K562 (cell line): ENCODE data around the gene PAX5. TPM values are rescaled to one million over a fixed set of nuclear protein-coding genes. Genes with fewer than 3 reads are reported as not detected.

ENCODE experiments used
- ATAC-seq: fragments of 200-7000 bp; cut with Tn5 transposase; 3 replicates; pipeline ENCODE4 v1.9.1; 2020; ENCODE audit warnings: moderate library complexity
- BruUV-seq: library from RNA; stranded (reverse); fragments of 400-500 nt; replicated peaks from 2 replicates; lab custom pipeline; 2021; lab: Mats Ljungman, UMichigan
- CTCF ChIA-PET: fragments of 300-600 bp; formaldehyde crosslinking; extraction: SDS; loops from one replicate; lab custom pipeline; 2021; ENCODE audit warnings: low intra/inter-chr PET ratio; lab: Yijun Ruan, JAX
- POLR2A ChIA-PET: fragments of 300-600, 350-650 bp; sonication (Branson Sonifier 250); formaldehyde crosslinking; extraction: SDS; loops from one replicate; lab custom pipeline; 2021; ENCODE audit warnings: antibody characterized with exemption, inconsistent platforms; lab: Yijun Ruan, JAX
- DNase-seq, 4 experiments: peaks; one replicate each; pipeline versions ENCODE4 v3.0.0 to v3.0.0-alpha.2; 2011 to 2018; ENCODE audit warnings: low spot score in 3 of 4, mixed read lengths in 3 of 4; ENCODE audit errors: extremely low read depth in 1 of 4
- FAIRE-seq: peaks from 2 replicates; lab custom pipeline; 2011; peaks lifted over from hg19 to GRCh38; lab: Jason Lieb, UNC
- H2AFZ ChIP-seq: 2 replicates; pipeline ENCODE4 v1.6.0; 2011; ENCODE audit warnings: low read depth, low read length, control low read depth, inconsistent platforms
- H3K27ac ChIP-seq: fragments of 200-600 bp; 3 replicates; pipeline ENCODE4 v1.8.0; 2011; ENCODE audit warnings: low read depth, mild to moderate bottlenecking, control low read depth, inconsistent platforms, low read length, moderate library complexity, mixed read lengths; ENCODE audit errors: extremely low read depth
- H3K27me3 ChIP-seq, 2 experiments: fragments of 300-600 bp in 1 of 2; 2 replicates in 1 of 2; 3 replicates in 1 of 2; pipeline versions ENCODE4 v1.6.0 to v1.8.0; 2011; ENCODE audit warnings: inconsistent platforms in 2 of 2, low read length in 2 of 2, mild to moderate bottlenecking in 1 of 2, mixed read lengths in 1 of 2, moderate library complexity in 1 of 2; ENCODE audit not compliant: control insufficient read depth in 2 of 2, insufficient read depth in 2 of 2
- H3K36me3 ChIP-seq: fragments of 300-600 bp; 3 replicates; pipeline ENCODE4 v1.8.0; 2011; ENCODE audit warnings: mild to moderate bottlenecking, low read length, inconsistent platforms; ENCODE audit not compliant: control insufficient read depth, insufficient read depth
- H3K4me1 ChIP-seq, 2 experiments: fragments of 200-600 bp in 1 of 2; replicated peaks in 1 of 2; 2 replicates in 1 of 2; 3 replicates in 1 of 2; pipeline versions ENCODE4 v1.5.1 to v1.8.0; 2011; ENCODE audit warnings: inconsistent platforms in 2 of 2, low read length in 2 of 2, mild to moderate bottlenecking in 1 of 2, mixed read lengths in 1 of 2, moderate library complexity in 1 of 2; ENCODE audit not compliant: control insufficient read depth in 2 of 2, insufficient read depth in 2 of 2
- H3K4me2 ChIP-seq: 2 replicates; pipeline ENCODE4 v1.6.1; 2011; ENCODE audit warnings: low read length, control low read depth, inconsistent platforms, mixed read lengths; ENCODE audit not compliant: insufficient read depth
- H3K4me3 ChIP-seq: fragments of 200-600 bp; sonication (generic), shearing (Covaris generic); 2 replicates; pipeline ENCODE4 v1.5.1; 2016; ENCODE audit warnings: control low read depth, inconsistent platforms
- H3K79me2 ChIP-seq: fragments of 200-600 bp; 3 replicates; pipeline ENCODE4 v1.8.0; 2011; ENCODE audit warnings: low read length, inconsistent platforms; ENCODE audit not compliant: control insufficient read depth, insufficient read depth
- H3K9ac ChIP-seq, 2 experiments: 2 replicates each; pipeline versions ENCODE4 v1.6.0 to v1.6.1; 2011; ENCODE audit warnings: low read depth in 2 of 2, low read length in 2 of 2, control low read depth in 1 of 2, inconsistent platforms in 1 of 2, mild to moderate bottlenecking in 1 of 2, mixed read lengths in 1 of 2; ENCODE audit not compliant: insufficient read depth in 1 of 2
- H3K9me1 ChIP-seq: one replicate; pipeline ENCODE4 v1.6.0; 2011; ENCODE audit warnings: inconsistent platforms, mild to moderate bottlenecking, low read length, moderate library complexity; ENCODE audit not compliant: control insufficient read depth, insufficient read depth
- H3K9me3 ChIP-seq: replicated peaks from 2 replicates; pipeline ENCODE4 v1.5.1; 2011; ENCODE audit warnings: low read depth, low read length, inconsistent platforms; ENCODE audit not compliant: control insufficient read depth, insufficient read depth
- H4K20me1 ChIP-seq: replicated peaks from 2 replicates; pipeline ENCODE4 v1.6.1; 2011; ENCODE audit warnings: low read length, inconsistent platforms, mixed read lengths; ENCODE audit not compliant: control insufficient read depth, insufficient read depth
- C11orf30 ChIP-seq: fragments of 450-650 bp; IDR thresholded peaks from 2 replicates; pipeline ENCODE4 v1.6.1; 2016; ENCODE audit warnings: low read depth, mild to moderate bottlenecking
- HNRNPH1 ChIP-seq: fragments of 200-400 bp; formaldehyde crosslinking; optimal IDR thresholded peaks from 2 replicates; pipeline ENCODE3; 2017; ENCODE audit warnings: low read depth, mild to moderate bottlenecking, low read length, moderate library complexity
- MAFG ChIP-seq: fragments of 450-650 bp; conservative IDR thresholded peaks from 2 replicates; pipeline ENCODE4 v1.6.1; 2016; ENCODE audit warnings: missing genetic modification characterization, missing compliant biosample characterization
- MLX ChIP-seq, 2 experiments: fragments of 450-650 bp in 1 of 2; sonication (generic) in 1 of 2; formaldehyde crosslinking; conservative IDR thresholded peaks; 2 replicates each; pipeline versions ENCODE4 v1.4.0 to v1.8.1; 2020 to 2022; ENCODE audit warnings: mild to moderate bottlenecking in 1 of 2, missing genetic modification reagents in 1 of 2
- U2AF2 ChIP-seq: fragments of 200-400 bp; formaldehyde crosslinking; optimal IDR thresholded peaks from 2 replicates; pipeline ENCODE3; 2017; ENCODE audit warnings: low read depth, mild to moderate bottlenecking, low read length
- ZNF407 ChIP-seq: fragments of 450-650 bp; IDR thresholded peaks from 2 replicates; pipeline ENCODE4 v1.6.1; 2016; ENCODE audit warnings: low read depth
- WGBS: fragments of 100-300 bp; shearing (Covaris generic); methylation state at CpG from one replicate; pipeline ENCODE4 v1.1.6; 2016; ENCODE audit warnings: low coverage, mixed read lengths; ENCODE audit not compliant: insufficient coverage; ENCODE audit errors: missing lambda C conversion rate; 5-methylcytosine and 5-hydroxymethylcytosine counted together
- in situ Hi-C: fragments of 300-500 bp; cut with MboI; formaldehyde crosslinking; loops from 4 replicates; pipeline ENCODE4 v1.15.0; 2018; ENCODE audit warnings: inconsistent platforms, mixed read lengths
- intact Hi-C: fragments of 100-400 bp; cut with micrococcal nuclease; formaldehyde crosslinking; loops from 2 replicates; pipeline ENCODE4 v1.14.2; 2022
- polyA plus RNA-seq, 8 experiments: library from polyadenylated mRNA; depleted of rRNA in 4 of 8; stranded (reverse) in 5 of 8; unstranded in 3 of 8; fragments of >200 nt; fragmentation: Nextera tagmentation in 2 of 8; fragmentation: Illumina TruSeq in 1 of 8; extraction: Ambion mirVana in 2 of 8; extraction: Trizol in 1 of 8; gene quantifications; 2 replicates each; pipeline versions ENCODE4 v1.2.1 to v1.2.3, GENCODE V29; 2011 to 2014; ENCODE audit warnings: inconsistent platforms in 1 of 8, missing spikeins in 1 of 8
- total RNA-seq, 7 experiments: library from RNA; depleted of rRNA in 6 of 7; stranded (reverse); fragments of >200 nt in 6 of 7; fragmentation: Illumina TruSeq in 2 of 7; extraction: Trizol in 2 of 7; gene quantifications; 2 replicates each; pipeline versions ENCODE4 v1.2.1 to v1.2.3, GENCODE V29; 2011 to 2021; ENCODE audit warnings: low replicate concordance in 1 of 7
- TF ChIP-seq, protein P1 (sequence below): sonication (generic); formaldehyde crosslinking; IDR thresholded peaks from 2 replicates; pipeline ENCODE4 v1.8.1; 2023; ENCODE audit warnings: mild to moderate bottlenecking, missing genetic modification reagents, moderate library complexity
- TF ChIP-seq, protein P2 (sequence below), 2 experiments: fragments of 450-650 bp; IDR thresholded peaks; 2 replicates each; pipeline ENCODE4 v1.6.1; 2018; ENCODE audit warnings: mild to moderate bottlenecking in 2 of 2, low read depth in 1 of 2; ENCODE audit not compliant: partially characterized antibody in 2 of 2

PAX5 gene
- total and polyA plus RNA-seq, 9 of the 15 experiments (the other 6 are each of a cell fraction or from before 2014, with no cell fraction given): 0.03 to 0.09 TPM; not detected in 7

DNA sequence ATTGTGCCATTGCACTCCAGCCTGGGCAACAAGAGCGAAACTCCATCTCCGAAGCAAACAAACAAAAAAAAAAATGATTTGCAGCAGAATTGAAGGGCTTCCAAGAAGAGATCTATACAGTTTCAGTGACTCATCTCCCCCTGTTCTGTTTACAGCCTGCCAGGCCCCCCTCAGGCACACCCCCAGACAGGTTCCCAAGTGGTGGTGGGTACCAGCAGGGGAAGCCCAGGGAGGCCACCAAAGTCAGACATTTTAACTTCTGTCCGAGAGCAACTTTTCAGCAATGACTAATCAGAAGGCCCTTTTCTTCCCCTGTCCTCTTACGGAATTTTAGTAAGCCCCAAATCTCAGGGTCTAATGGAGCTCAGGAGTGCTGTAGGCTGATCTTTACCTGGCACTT lies 98.7 kb downstream of the PAX5 start:
- WGBS: 0% methylated on average over 4 of the region's 4 CpGs
- ATAC-seq (no peak), DNase-seq (no peak), FAIRE-seq (no peak)
- POLR2A ChIA-PET: no interaction called here
- TF ChIP-seq ZNF407: no peak
- TF ChIP-seq, protein P1, sequence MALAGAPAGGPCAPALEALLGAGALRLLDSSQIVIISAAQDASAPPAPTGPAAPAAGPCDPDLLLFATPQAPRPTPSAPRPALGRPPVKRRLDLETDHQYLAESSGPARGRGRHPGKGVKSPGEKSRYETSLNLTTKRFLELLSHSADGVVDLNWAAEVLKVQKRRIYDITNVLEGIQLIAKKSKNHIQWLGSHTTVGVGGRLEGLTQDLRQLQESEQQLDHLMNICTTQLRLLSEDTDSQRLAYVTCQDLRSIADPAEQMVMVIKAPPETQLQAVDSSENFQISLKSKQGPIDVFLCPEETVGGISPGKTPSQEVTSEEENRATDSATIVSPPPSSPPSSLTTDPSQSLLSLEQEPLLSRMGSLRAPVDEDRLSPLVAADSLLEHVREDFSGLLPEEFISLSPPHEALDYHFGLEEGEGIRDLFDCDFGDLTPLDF (CRISPR knock-in tag): no peak
- no peak for TF ChIP-seq MAFG (tag)
- TF ChIP-seq C11orf30: no peak
- no peak for TF ChIP-seq HNRNPH1
- TF ChIP-seq, protein P2, sequence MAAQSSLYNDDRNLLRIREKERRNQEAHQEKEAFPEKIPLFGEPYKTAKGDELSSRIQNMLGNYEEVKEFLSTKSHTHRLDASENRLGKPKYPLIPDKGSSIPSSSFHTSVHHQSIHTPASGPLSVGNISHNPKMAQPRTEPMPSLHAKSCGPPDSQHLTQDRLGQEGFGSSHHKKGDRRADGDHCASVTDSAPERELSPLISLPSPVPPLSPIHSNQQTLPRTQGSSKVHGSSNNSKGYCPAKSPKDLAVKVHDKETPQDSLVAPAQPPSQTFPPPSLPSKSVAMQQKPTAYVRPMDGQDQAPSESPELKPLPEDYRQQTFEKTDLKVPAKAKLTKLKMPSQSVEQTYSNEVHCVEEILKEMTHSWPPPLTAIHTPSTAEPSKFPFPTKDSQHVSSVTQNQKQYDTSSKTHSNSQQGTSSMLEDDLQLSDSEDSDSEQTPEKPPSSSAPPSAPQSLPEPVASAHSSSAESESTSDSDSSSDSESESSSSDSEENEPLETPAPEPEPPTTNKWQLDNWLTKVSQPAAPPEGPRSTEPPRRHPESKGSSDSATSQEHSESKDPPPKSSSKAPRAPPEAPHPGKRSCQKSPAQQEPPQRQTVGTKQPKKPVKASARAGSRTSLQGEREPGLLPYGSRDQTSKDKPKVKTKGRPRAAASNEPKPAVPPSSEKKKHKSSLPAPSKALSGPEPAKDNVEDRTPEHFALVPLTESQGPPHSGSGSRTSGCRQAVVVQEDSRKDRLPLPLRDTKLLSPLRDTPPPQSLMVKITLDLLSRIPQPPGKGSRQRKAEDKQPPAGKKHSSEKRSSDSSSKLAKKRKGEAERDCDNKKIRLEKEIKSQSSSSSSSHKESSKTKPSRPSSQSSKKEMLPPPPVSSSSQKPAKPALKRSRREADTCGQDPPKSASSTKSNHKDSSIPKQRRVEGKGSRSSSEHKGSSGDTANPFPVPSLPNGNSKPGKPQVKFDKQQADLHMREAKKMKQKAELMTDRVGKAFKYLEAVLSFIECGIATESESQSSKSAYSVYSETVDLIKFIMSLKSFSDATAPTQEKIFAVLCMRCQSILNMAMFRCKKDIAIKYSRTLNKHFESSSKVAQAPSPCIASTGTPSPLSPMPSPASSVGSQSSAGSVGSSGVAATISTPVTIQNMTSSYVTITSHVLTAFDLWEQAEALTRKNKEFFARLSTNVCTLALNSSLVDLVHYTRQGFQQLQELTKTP (IDR thresholded peaks at IDR 0.05; ENCODE audit: low read depth in 1 of 2, partially characterized antibody in 2 of 2): no peak
- no peak for TF ChIP-seq U2AF2
- no peak for TF ChIP-seq MLX (CRISPR knock-in tag; conservative IDR thresholded peaks at IDR 0.05)
- Histone ChIP-seq H3K36me3 (no peaks in the 10 kb centered on the region), H2AFZ (no peak overlapping the region), H3K79me2 (no peaks in the 10 kb centered on the region), H3K4me3 (no peak overlapping the region), H3K4me2 (no peak overlapping the region), H3K9me1 (no peaks in the 10 kb centered on the region), H4K20me1 (no peaks in the 10 kb centered on the region), H3K27ac (no peak overlapping the region), H3K4me1 (no peaks in the 10 kb centered on the region), H3K9ac (no peak overlapping the region), H3K27me3 (peaks cover 0 to 31% of the 10 kb centered on the region in 2 experiments; a peak in 2 of 5 replicates), H3K9me3 (no peaks in the 10 kb centered on the region)
- CTCF ChIA-PET: no interaction called here
- in situ Hi-C loops (no loop called here), intact Hi-C loops (no loop called here)
- BruUV-seq: no TSS peak
